ENCODE data around the gene FMOD. TPM values are rescaled to one million over a fixed set of nuclear protein-coding genes. Genes with fewer than 3 reads are reported as not detected.

Gene FMOD
- total RNA-seq, 2 donors from 2014 or later = 0.68 to 1.4 TPM

DNA sequence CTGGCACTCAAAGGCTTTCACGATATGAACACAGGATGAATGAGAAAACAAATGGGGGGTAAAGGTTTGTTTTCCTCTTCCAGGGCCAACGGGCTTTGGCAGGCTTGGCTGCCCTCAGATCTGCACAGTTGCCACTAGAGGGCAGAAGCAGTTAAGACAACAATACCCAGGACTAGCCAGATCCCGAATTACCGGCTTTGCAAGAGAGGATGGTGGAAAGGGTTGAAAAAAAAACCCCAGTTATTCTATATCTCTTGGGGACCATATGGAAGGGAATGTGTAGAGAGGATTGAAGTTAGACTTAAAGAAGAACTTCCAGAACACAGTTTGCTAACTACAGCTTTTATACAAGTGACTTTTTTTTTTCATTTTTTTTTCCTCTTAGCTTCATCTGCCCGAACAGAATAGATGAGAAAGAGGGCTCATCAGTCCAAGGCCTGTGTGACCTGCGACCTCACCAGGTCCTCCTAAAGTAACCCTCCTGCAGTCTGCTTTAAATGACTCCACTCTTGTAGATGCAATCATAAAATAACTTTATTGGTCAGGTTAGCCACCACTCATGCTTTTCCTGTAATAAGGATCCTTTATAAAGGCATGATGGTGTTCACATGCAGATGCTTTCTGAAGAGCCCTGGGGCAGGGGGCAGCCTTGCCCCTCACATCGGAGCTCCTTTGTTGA, 10.7 kb downstream of the FMOD start:
- Mint-ChIP-seq H3K27ac (no peak overlapping the region), H3K9me3 (no peaks in the 10 kb centered on the region), H3K36me3 (no peaks in the 10 kb centered on the region)
- DNase-seq (ENCODE audit: low spot score in 2 of 2) (peak in 1 of 2 donors; percentile 67), ATAC-seq (peak; percentile 83 to 86)

DNA sequence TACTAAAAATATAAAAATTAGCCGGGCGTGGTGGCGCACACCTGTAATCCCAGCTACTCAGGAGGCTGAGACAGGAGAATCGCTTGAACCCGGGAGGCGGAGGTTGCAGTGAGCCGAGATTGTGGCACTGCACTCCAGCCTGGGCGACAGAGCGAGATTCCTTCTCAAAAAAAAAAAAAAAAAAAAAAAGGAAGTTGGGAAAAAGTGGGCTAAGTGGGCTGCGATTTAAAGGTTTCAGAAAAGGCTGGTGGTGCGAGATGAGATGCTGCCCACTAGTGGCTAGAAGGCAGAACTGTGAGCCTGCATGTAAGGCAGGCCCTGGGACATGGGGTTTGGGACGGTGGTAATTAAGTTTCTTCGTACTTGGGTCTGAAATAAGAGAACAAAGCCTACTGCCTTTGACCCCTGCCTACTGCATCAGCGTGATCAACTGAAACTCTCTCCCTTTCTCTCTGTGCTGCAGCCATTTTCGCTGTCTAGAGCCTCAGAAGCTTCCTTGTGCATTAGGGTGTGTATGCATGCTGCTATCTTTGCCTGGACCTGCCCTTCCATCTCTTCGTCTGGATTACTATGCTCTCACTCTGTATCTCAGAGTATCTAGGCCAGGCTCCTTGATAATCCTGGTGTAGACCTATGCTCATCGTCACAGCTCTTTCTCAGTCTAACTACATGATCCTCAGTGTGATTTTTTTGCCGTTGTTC, 12.4 kb downstream of the FMOD start:
- peak; percentile 71 to 73 for ATAC-seq
- Mint-ChIP-seq H3K9me3 (no peaks in the 10 kb centered on the region), H3K36me3 (no peaks in the 10 kb centered on the region), H3K27ac (no peak overlapping the region)
- peak in 1 of 2 donors; percentile 59 for DNase-seq (ENCODE audit: low spot score in 2 of 2)

DNA sequence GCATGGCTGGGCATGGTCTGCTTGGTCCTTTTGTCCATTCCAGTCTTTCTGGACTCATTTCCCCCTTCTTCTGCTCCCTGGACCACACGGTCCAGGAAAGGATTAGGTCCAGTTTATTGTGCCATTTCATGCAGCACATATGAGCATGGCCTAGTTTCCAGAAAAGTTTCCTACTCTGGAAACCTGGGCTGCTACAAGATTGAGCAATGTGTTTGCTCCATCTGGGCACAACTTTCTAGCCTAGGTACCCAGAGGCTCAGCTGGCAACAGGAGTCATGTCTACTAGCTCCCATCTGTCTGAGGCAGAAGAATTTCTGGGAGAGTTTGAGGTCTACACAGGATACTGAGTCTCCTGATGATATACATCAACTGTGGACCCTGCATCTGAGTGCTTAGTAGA, 14.8 kb downstream of the FMOD start:
- ATAC-seq (no peak), DNase-seq (ENCODE audit: low spot score in 2 of 2) (no peak)
- H3K27ac Mint-ChIP-seq = no peak overlapping the region
- no peaks in the 10 kb centered on the region for H3K36me3 Mint-ChIP-seq
- H3K9me3 Mint-ChIP-seq = no peaks in the 10 kb centered on the region

DNA sequence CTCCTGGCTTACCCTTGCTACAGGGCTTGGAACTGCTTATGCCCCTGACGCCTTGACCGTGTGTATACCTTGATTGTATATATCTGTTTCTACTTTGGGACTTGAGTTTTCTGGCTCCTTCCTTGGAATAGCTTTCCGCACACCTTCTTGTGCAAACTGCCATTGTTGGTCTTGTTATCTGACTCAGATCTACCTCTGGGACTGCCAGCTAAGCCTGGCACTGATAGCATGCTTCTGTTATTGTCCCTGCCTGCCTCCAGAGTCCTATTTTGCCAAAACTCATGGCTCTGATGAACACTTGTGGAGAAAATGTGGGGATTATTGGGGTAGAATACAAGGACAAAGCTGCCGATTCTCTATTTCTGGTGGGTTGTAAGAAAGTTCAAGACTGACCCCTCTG, 15.4 kb downstream of the FMOD start:
- no peaks in the 10 kb centered on the region for H3K36me3 Mint-ChIP-seq
- no peak for DNase-seq (ENCODE audit: low spot score in 2 of 2)
- H3K9me3 Mint-ChIP-seq = no peaks in the 10 kb centered on the region
- no peak overlapping the region for H3K27ac Mint-ChIP-seq
- no peak for ATAC-seq

DNA sequence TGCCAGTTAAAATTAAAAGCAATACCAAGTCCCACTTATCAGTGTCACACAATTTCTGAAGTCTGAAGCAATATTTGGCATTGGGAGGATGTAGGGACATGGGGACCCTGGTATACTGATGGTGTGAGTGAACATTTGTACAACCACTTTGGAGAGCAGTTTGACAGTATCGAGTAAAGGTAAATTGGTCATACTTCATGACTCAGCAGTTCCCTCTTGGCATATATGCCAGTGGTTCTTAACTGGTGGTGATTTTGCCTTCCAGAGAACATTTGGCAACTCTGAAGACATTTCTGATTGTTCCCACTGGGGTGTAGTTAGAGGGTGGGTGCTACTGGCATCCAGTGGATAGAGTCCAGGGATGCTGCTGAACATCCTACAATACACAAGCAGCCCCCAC, 19.7 kb downstream of the FMOD start:
- Mint-ChIP-seq H3K27ac (no peak overlapping the region), H3K9me3 (no peaks in the 10 kb centered on the region), H3K36me3 (no peaks in the 10 kb centered on the region)
- no peak for ATAC-seq
- no peak for DNase-seq (ENCODE audit: low spot score in 2 of 2)

DNA sequence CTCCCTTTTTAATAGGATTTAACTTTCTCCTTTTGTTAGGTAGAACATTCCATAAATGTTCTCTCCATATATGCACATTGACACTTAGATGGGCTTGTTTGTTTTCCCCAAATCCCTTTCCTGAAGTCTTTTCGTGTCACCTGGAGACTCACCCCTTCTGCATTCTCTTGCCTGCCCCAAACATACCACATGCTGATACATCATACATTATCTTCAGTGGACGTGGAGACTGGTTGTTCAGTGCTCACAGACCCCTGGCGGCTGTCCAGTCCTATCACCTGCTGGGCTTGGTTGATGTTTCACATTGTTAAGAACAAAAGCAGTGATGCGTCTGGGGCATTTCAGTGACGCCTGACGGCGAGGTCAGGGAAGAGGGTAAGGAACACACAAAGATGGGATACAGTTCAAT, 22.2 kb downstream of the FMOD start:
- H3K27ac Mint-ChIP-seq = no peak overlapping the region
- H3K9me3 Mint-ChIP-seq = no peaks in the 10 kb centered on the region
- no peak for ATAC-seq
- DNase-seq (ENCODE audit: low spot score in 2 of 2) = no peak
- H3K36me3 Mint-ChIP-seq = no peaks in the 10 kb centered on the region

DNA sequence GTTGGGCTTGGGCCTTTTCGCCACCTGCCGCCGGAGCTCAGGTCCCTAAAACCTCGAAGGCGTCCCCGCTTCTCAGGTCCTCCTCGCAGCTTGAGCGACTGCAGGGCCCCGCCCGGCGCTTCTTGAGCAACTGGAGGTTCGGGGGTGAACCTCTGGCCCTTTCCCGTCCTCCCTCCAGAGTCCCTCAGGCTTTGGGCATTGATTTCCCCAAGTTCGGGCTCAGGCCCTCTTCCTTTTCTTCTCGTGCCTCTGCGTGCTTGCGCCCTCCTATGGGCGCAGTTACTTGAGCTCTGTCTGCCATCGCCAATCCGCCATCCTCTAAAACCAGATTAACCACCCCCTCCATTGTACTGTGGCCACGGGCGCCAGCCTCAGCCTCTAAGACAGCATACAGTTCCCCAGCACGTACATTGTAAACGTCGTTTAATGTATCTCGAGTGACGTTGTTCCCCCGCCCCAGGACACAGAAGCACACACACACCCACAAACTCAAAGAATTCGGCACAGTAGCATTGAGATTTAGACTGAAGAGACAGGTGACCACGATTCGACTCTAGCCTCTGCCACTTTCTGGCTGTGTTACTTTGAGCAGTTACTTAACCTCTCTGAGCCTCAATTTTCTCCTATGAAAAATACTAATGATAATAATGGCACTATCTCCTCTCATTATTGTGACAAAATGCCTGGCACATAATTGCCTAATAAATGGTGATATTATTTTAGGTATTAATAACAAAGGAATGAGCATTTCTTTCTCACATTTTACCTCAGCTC, 23.1 kb downstream of the FMOD start:
- ATAC-seq = peak; percentile 56 to 63
- H3K27ac Mint-ChIP-seq = peak overlapping the region; percentile 89 to 95
- no peaks in the 10 kb centered on the region for H3K9me3 Mint-ChIP-seq
- DNase-seq (ENCODE audit: low spot score in 2 of 2) = peak; percentile 55 to 75
- H3K36me3 Mint-ChIP-seq = no peaks in the 10 kb centered on the region

DNA sequence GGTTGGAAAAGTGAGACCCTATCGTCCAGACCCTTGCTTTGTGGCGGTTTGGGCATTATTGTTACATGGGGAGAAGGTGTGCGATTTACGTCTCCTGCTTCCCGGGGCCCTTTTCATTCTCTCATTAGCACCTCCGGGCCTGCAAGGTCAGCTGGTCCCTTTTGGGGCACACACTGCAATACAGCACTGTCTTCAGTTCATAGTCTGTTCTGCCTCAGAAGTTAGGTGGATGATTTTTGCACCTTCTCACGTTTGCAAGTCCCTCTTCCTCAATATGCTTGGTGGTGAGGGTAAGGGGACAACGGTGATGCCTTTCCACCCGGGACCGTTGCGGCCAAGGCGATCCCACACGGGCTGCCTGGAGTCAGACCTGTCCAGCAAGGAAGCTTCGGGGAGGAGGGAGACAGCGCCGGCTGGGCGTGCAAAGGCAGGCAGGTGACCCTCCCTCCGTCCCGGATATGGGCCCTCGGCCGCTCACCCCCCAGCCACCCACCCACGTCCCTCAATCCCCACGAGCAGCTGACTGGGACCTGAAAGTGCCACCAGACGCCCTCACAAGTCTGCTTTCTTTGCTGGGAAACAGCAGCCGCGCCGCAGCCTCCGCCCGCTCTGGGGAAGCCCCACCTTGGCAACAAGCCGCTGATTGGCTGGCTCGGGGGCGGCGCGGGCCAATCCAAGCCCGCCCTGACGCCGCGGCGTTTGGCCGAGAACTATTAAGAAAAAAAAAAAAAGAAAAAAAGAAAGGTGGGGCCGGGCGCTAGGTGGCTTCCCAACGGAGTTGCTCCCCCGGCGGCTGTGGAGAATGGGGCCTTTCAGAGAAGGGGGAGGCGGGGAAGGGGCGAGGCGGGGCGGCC, 23.9 kb downstream of the FMOD start:
- DNase-seq (ENCODE audit: low spot score in 2 of 2) (peak; percentile 93 to 96), ATAC-seq (peak; percentile 83 to 84)
- no peaks in the 10 kb centered on the region for H3K36me3 Mint-ChIP-seq
- H3K27ac Mint-ChIP-seq = peak overlapping the region; percentile 89 to 95
- H3K9me3 Mint-ChIP-seq = no peaks in the 10 kb centered on the region

DNA sequence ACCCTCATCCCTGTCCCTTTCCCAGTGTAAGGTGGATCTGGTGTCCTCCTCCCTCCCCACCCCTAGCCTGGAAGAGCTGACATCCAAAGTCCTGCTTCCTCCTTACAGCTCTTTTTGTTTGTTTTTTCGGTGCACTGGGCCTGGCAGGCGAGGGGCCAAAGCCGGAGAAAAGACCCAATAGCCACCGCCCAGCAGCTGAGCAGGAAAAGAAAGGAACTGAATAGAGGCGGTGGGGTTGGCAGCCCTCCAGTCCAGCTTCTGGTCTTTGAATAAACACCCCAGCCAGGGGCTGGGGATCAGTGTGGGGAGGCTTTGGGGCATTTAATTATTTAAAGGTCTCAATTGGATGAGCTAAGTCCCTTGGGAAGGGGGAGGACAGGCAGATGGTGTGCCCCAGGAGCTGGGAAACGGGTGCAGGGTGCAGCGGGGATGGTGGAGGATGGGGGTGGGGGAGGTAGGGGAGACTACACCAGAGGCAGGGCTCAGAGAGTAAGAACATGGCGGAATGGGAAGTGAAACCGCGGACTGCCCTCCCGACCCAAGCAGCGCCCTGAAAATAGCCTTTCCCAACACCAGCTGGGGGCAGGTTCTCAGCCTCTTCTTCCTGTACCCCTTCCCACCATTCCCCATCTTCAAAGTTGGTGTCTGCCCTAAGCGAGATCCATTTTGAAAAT, 25.4 kb downstream of the FMOD start:
- ATAC-seq = no peak
- DNase-seq (ENCODE audit: low spot score in 2 of 2) = no peak
- Mint-ChIP-seq H3K36me3 (no peaks in the 10 kb centered on the region), H3K9me3 (no peaks in the 10 kb centered on the region), H3K27ac (peak overlapping the region; percentile 22 to 33)

DNA sequence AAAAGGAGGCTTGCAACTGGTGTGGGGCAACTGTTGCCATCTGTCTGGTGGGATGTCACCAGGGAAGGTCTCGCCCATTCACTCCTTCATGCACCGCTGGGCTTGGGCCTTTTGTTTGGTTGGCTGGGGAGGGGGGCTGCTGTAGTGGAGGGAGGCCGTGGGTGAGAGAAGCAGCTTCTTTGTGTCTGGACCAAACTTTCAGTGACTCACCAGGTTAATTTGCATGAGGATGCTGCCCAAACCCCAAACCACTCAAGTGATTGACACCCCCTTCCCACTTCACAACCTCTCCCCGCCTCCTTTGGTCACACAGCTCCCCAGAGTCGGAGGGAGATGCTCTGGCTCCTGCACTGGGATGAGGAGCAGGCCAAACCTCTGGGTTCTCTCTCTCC, 25.9 kb downstream of the FMOD start:
- peak overlapping the region; percentile 33 to 52 for H3K27ac Mint-ChIP-seq
- no peaks in the 10 kb centered on the region for H3K9me3 Mint-ChIP-seq
- peak; percentile 61 to 75 for DNase-seq (ENCODE audit: low spot score in 2 of 2)
- peak; percentile 36 to 52 for ATAC-seq
- H3K36me3 Mint-ChIP-seq = no peaks in the 10 kb centered on the region

DNA sequence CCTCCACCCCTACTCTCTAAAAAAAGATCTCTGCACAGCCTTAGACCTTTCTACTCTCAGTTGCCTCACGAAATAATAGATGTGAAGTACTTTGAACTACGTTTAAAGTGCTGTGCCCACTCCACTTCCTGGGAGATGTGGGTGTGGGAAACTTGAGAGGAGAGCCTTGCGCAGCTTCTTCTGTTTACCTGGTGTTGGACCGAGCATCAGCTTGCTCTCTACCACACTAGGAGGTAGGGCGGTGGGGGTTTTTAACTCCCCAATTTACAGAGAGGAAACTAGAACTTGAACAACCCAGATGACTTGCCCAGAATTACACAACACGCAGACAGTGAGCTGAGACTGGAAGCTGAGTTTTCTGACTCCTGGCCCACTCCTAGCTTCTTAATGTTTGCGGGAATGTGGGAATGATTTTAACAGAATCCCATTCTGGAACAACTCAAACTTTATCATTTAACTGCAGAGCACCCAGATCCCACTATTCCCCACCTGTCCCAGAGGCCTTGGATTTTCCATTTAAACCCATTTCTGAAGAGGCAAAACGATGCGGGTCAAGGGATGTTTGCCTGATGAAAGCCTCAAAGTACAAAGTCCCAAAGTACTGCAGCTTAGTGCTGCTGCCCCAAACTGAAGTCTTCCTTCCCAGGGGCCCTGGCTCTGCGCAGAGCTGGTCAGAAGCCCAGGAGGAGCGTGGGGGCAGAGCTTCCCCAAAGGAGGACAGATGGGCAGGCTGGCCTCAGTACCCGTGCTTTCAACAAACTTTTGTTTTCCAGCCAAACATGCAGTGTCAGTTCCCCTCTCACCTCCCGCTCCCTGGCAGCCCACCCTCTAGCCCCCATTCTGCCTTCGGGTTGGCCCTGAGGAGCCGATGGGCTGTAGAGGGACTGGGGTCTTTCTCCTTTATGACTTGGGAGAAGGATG, 26.6 kb downstream of the FMOD start:
- Mint-ChIP-seq H3K27ac (peak overlapping the region; percentile 57 to 82), H3K9me3 (no peaks in the 10 kb centered on the region), H3K36me3 (no peaks in the 10 kb centered on the region)
- ATAC-seq = peak; percentile 26 to 40
- DNase-seq (ENCODE audit: low spot score in 2 of 2) = peak in 1 of 2 donors; percentile 44

DNA sequence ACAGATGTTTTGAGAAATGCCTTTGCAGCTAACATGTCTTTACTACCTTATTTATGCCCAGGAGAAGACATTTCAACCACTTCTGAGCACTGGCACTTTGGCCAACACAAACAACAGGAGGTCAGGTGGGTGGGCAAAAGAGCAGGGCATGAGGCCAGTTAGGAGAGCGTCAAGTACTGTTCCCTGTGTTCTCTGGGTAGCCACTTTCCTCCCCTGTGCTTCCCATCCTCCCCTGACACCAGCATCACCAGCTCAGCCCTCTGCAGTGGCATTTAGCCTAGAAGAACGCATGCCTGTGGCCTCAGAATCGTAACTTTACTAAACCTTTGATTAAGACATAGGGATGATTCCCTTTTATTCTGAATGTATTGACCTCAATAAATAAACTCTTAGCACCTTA, 27.3 kb downstream of the FMOD start:
- no peaks in the 10 kb centered on the region for H3K9me3 Mint-ChIP-seq
- ATAC-seq (no peak), DNase-seq (ENCODE audit: low spot score in 2 of 2) (no peak)
- peak overlapping the region in 1 of 2 donors; percentile 57 for H3K27ac Mint-ChIP-seq
- H3K36me3 Mint-ChIP-seq = no peaks in the 10 kb centered on the region

DNA sequence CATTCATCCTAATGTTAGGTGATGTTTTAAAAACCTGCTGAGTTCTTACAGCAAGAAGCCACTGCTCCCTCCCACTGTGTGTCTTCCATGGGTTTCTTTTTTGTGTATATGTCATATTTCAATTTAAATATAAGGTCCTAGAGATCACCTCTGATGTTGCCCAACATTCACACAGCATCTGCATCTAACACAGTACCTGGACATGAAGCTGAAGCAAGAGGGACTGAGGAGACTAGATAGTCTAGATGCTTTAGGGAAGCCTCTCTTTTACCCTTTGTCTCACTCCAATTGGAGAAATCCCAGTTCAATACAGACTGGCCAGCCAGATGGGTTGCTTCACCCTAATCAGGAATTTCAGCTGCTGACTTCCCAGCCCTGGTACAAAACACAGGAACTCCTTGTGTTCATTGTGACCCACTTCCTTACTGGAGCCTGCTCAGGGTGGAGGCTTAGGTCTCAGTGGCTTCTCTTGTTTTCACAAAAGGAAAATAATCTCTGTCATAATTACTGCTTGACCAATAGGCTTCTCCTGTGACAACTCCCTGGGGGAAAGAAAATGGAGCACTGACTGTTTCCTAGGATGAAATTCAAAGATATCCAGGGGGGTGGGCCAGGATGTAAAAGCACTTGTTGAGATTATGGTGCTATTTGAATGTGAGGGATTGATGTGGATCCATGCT, 28.3 kb downstream of the FMOD start:
- DNase-seq (ENCODE audit: low spot score in 2 of 2) (no peak), ATAC-seq (no peak)
- Mint-ChIP-seq H3K36me3 (no peaks in the 10 kb centered on the region), H3K27ac (peak overlapping the region in 1 of 2 donors; percentile 57), H3K9me3 (no peaks in the 10 kb centered on the region)

DNA sequence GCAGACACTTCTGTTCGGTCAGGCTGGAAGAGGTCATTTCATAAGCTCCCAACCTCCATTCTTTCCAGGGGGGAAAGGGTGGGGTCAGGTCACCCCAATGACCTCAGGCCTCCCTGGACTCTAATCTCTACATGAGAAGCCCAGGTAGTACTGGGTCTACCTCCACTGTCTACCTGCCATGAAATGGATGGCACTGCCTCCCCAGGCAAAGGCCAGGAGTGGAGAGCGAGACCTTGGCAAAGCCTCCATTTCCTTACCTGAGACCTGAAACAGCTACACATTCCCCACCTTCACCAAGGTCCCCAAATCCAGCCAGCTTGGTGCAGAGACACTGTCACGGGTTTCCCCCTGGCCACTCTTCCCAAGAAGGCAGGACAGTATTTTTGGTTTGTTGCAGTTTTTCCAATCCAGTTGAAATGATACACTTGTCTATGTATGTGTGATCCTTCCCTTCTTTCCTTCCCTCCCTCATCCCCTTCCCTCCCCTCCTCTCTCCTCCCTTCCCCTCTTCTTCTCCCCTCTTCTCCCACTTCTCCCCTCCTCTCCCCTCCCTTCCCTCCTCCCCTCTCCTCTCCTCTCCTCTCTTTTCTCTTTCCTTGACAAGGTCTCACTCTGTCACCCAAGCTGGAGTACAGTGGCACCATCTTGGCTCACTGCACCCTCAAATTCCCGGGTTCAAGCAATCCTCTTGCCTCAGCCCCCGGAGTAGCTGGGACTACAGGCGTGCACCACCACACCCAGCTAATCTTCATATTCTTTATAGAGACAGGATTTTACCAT, 29.5 kb downstream of the FMOD start:
- no peak for DNase-seq (ENCODE audit: low spot score in 2 of 2)
- Mint-ChIP-seq H3K9me3 (no peaks in the 10 kb centered on the region), H3K36me3 (no peaks in the 10 kb centered on the region), H3K27ac (peak overlapping the region; percentile 76 to 92)
- ATAC-seq = no peak
